A549 treated with GW870086 at 1 μM for 4 hours (cell line): ENCODE measurements around the gene AGPS. TPM values are rescaled to one million over a fixed set of nuclear protein-coding genes. Genes with fewer than 3 reads are reported as not detected.

ENCODE experiments used
- total RNA-seq: library from RNA; stranded (reverse); fragments of 200-300 nt; extraction: Qiagen RNA extraction; gene quantifications from 5 replicates; pipeline ENCODE4 v1.2.3, GENCODE V29; 2022; ENCODE audit warnings: low read depth

Gene AGPS
- total RNA-seq = 33.5 to 41.8 TPM (median 39.6 TPM) in 5 replicates

GRCh38 chr2:177392373-177393202 is at the start of gene AGPS:
AGPS (plus strand) TSS chr2:177392773; CDS start chr2:177392790, 17 bp downstream.

Other genes starting within 250 kb of the AGPS start
- gene HNRNPA3, start 180.0 kb upstream of the AGPS start, total RNA-seq = 338 to 373 TPM (median 343 TPM) in 5 replicates
- gene NFE2L2, start 128.0 kb upstream of the AGPS start, total RNA-seq = 41.5 to 52.9 TPM (median 50.7 TPM) in 5 replicates